ENCODE results near the gene PAGR1. TPM values are rescaled to one million over a fixed set of nuclear protein-coding genes. Genes with fewer than 3 reads are reported as not detected.

Gene PAGR1
- total and polyA plus RNA-seq, 2 of the 8 experiments (the other 6 are each of a cell fraction or from before 2014, with no cell fraction given) = 35.4 to 56.4 TPM

DNA sequence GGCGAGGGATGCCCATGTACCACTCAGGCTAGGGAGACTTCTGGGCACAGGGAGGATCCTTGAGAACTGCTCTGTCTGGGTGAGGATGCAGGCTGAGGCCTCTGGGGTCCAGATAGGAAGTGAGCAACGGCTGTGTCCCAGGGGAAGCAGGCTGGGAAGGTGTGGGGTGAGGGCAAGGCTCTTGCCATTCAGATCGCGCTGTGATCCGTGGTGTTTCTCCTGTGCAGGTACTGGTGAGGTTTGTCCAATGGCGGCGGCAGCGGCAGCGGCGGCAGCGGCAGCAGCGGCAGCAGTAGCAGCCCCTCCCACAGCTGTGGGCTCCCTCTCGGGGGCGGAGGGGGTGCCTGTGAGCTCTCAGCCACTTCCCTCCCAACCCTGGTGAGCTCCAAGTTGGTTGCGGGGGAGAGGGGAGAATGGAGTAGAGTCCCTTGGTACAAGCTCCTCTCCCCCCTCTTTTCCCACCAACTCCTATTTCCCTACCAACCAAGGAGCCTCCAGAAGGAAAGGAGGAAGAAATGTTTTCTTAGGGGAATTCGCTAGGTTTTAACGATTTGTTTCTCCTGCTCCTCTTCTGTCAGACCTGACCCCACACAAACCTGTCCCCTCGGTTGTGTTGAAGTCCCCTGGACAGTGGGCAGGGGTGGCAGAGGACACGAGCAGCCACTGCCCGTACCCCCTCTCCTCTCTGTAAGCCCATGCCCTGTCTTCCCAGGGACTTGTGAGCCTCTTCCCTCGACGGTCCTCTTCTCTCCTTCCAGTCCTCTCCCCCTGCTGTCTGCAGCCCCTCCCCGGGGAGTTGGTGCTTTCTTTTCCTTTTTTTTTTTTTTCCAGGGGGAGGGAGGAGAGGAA lies 5.9 kb upstream of the PAGR1 start:
- 78% methylated on average over 18 of the region's 23 CpGs; no CpG with 5 or more reads in 1 of the 2 experiments for WGBS, 2 experiments (ENCODE audit: extremely low coverage in 1 of 2, insufficient coverage in 1 of 2, insufficient read length in 1 of 2, insufficient replicate concordance in 2 of 2, low coverage in 1 of 2, low lambda C conversion rate in 2 of 2, missing lambda C conversion rate in 1 of 2)
- no peak overlapping the region for H3K23ac ChIP-seq (ENCODE audit: insufficient read length)
- peaks cover 0 to 51% (median 41%) of the 10 kb centered on the region in 4 experiments; a peak in 6 of 7 replicates for H3K4me1 ChIP-seq (replicated peaks in 1 of 4; ENCODE audit: control insufficient read depth in 3 of 4, insufficient read depth in 4 of 4, low read length in 3 of 4)
- H3K4me2 ChIP-seq (ENCODE audit: insufficient read depth in 1 of 2, low read depth in 2 of 2, low read length in 2 of 2) = peak overlapping the region; percentile 91 to 92
- H4K5ac ChIP-seq (ENCODE audit: insufficient read length, low read depth, low read length) = no peak overlapping the region
- no peak overlapping the region; a peak in 1 of 7 replicates for H3K9ac ChIP-seq (replicated peaks in 1 of 4; ENCODE audit: extremely low read depth in 1 of 4, low read depth in 3 of 4, low read length in 3 of 4)
- DNase-seq (ENCODE audit: low read depth in 1 of 2, low spot score in 2 of 2) (no peak), FAIRE-seq (no peak)
- 0 out of 2 replicates have a peak overlapping the region, but pooled peaks have one; percentile 48 for H2BK5ac ChIP-seq (ENCODE audit: low read depth, low read length)
- H2BK15ac ChIP-seq (ENCODE audit: low read length) = no peak overlapping the region
- no peak overlapping the region for H4K8ac ChIP-seq (ENCODE audit: extremely low read depth, insufficient read depth, low read length)
- POLR2A ChIA-PET (ENCODE audit: partially characterized antibody) = interaction anchor here (1.0 to 2.3 kb wide), 9 partner anchors 11 to 243 kb away, joined by 3 to 21 read pairs (median 5); partner anchors contain the start of genes CDIPT, KIF22, MVP and QPRT
- H3K56ac ChIP-seq (replicated peaks; ENCODE audit: insufficient read length, low read depth, low read length) = no peak overlapping the region
- H3K4ac ChIP-seq (replicated peaks; ENCODE audit: insufficient read length, low read depth, low read length) = no peak overlapping the region
- no peak overlapping the region for H2BK20ac ChIP-seq (ENCODE audit: low read length)
- H2AK5ac ChIP-seq (ENCODE audit: low read depth, low read length) = no peak overlapping the region
- peak overlapping the region; percentile 38 for H3K18ac ChIP-seq (ENCODE audit: extremely low read depth, low read length)
- H4K91ac ChIP-seq (replicated peaks; ENCODE audit: insufficient read length, low read length) = peak overlapping the region; percentile 25
- CTCF ChIA-PET (ENCODE audit: partially characterized antibody) = interaction anchor here (0.6 to 4.4 kb wide), 4 partner anchors 8 to 245 kb away, joined by 3 to 30 read pairs (median 3); partner anchors contain the start of genes MVP and PAGR1
- no peaks in the 10 kb centered on the region for H3K27me3 ChIP-seq (replicated peaks in 1 of 4; ENCODE audit: control insufficient read depth in 3 of 4, extremely low read depth in 1 of 4, insufficient read depth in 3 of 4, low read length in 3 of 4)
- no peaks in the 10 kb centered on the region for H3K9me3 ChIP-seq (ENCODE audit: insufficient read depth in 2 of 2, low read depth in 1 of 2, low read length in 1 of 2)
- no peaks in the 10 kb centered on the region; the same call in 1 of the 2 replicates for H3K79me1 ChIP-seq (ENCODE audit: low read depth, low read length)
- H2AFZ ChIP-seq (ENCODE audit: low read length) = no peak overlapping the region
- peaks cover 7 to 30% of the 10 kb centered on the region in 2 experiments for H3K79me2 ChIP-seq (ENCODE audit: control insufficient read depth in 1 of 2, insufficient read depth in 2 of 2, low read length in 2 of 2)
- H3K23me2 ChIP-seq (ENCODE audit: low read depth, low read length) = peaks cover 34% of the 10 kb centered on the region
- TF ChIP-seq CBX8 (IDR thresholded peaks at IDR 0.05; ENCODE audit: borderline replicate concordance, low read depth, low read length) = no peak
- TF ChIP-seq, protein P1, sequence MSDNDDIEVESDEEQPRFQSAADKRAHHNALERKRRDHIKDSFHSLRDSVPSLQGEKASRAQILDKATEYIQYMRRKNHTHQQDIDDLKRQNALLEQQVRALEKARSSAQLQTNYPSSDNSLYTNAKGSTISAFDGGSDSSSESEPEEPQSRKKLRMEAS (IDR thresholded peaks at IDR 0.05) = no peak
- no peak for TF ChIP-seq SIN3A (conservative IDR thresholded peaks at IDR 0.05 in 1 of 2, IDR thresholded peaks at IDR 0.05 in 1 of 2; ENCODE audit: low read depth in 1 of 2, low read length in 2 of 2)
- no peak for TF ChIP-seq RXRA (IDR thresholded peaks at IDR 0.05; ENCODE audit: insufficient read depth, low read depth, low read length)
- no peak for TF ChIP-seq KDM4A (IDR thresholded peaks at IDR 0.05; ENCODE audit: low read depth, low read length, severe bottlenecking)
- no peak for TF ChIP-seq SRF (IDR thresholded peaks at IDR 0.05; ENCODE audit: low read depth, low read length)
- TF ChIP-seq TAF1 (IDR thresholded peaks at IDR 0.05; ENCODE audit: low read depth, low read length) = no peak
- no peak for TF ChIP-seq SAP30 (IDR thresholded peaks at IDR 0.05; ENCODE audit: insufficient read depth, insufficient replicate concordance, low read length)
- no peak for TF ChIP-seq SP4 (IDR thresholded peaks at IDR 0.05; ENCODE audit: low read length)
- no peak for TF ChIP-seq SP1 (IDR thresholded peaks at IDR 0.05; ENCODE audit: low read depth, low read length)
- H4K20me1 ChIP-seq (replicated peaks in 1 of 2; ENCODE audit: control insufficient read depth in 1 of 2, insufficient read depth in 2 of 2, low read length in 2 of 2) = peaks cover 15 to 21% of the 10 kb centered on the region in 2 experiments
- peaks cover 6 to 25% (median 10%) of the 10 kb centered on the region in 4 experiments for H3K36me3 ChIP-seq (ENCODE audit: control insufficient read depth in 2 of 4, insufficient read depth in 4 of 4, low read length in 3 of 4)
- peak overlapping the region; percentile 1 to 85 (median 22); a peak in 6 of 8 replicates for H3K4me3 ChIP-seq (ENCODE audit: extremely low read depth in 1 of 4, insufficient read depth in 2 of 4, low read depth in 3 of 4, low read length in 4 of 4)
- H2BK120ac ChIP-seq (replicated peaks; ENCODE audit: low read depth, low read length) = no peak overlapping the region
- no peak overlapping the region for H2BK12ac ChIP-seq (ENCODE audit: low read depth, low read length)
- H3K27ac ChIP-seq (ENCODE audit: low read depth, low read length) = no peak overlapping the region; the same call in 1 of the 2 replicates
- no peak overlapping the region for H3K14ac ChIP-seq (ENCODE audit: insufficient read length)
